Thymus (tissue), 11 donors: ENCODE data around the gene ANGPTL4. TPM values are rescaled to one million over a fixed set of nuclear protein-coding genes. Genes with fewer than 3 reads are reported as not detected.

Experiments used
- DNase-seq, 9 donors: peaks; one replicate each; pipeline ENCODE4 v3.0.0-alpha.2; 2013; ENCODE audit warnings: low spot score in 9 of 9, low read depth in 6 of 9, missing footprints in 1 of 9
- H3K27ac ChIP-seq, 2 donors: one replicate each; pipeline ENCODE4 v1.5.1; 2013; ENCODE audit warnings: control low read depth in 1 of 2, low read depth in 1 of 2, low read length in 1 of 2, mild to moderate bottlenecking in 1 of 2, moderate library complexity in 1 of 2
- H3K27me3 ChIP-seq, 2 donors: one replicate each; pipeline ENCODE4 v1.5.1; 2013; ENCODE audit warnings: low read length in 1 of 2; ENCODE audit not compliant: control insufficient read depth in 2 of 2, insufficient read depth in 1 of 2
- H3K36me3 ChIP-seq, 2 donors: one replicate each; pipeline ENCODE4 v1.5.1; 2013; ENCODE audit warnings: low read length in 1 of 2, mild to moderate bottlenecking in 1 of 2, moderate library complexity in 1 of 2; ENCODE audit not compliant: control insufficient read depth in 2 of 2, insufficient read depth in 2 of 2
- H3K4me1 ChIP-seq, 2 donors: one replicate each; pipeline ENCODE4 v1.5.1; 2013; ENCODE audit warnings: low read length in 2 of 2; ENCODE audit not compliant: control insufficient read depth in 2 of 2, insufficient read depth in 2 of 2
- H3K4me3 ChIP-seq, 2 donors: one replicate each; pipeline ENCODE4 v1.5.1; 2013; ENCODE audit warnings: low read length in 2 of 2, control low read depth in 1 of 2, mild to moderate bottlenecking in 1 of 2
- H3K9me3 ChIP-seq, 2 donors: one replicate each; pipeline ENCODE4 v1.5.1; 2013; ENCODE audit warnings: low read length in 1 of 2, mild to moderate bottlenecking in 1 of 2; ENCODE audit not compliant: control insufficient read depth in 2 of 2, insufficient read depth in 1 of 2
- WGBS: extraction: QIAGEN DNeasy Blood & Tissue Kit; methylation state at CpG from one replicate; pipeline ENCODE4 v1.1.7; 2013; 5-methylcytosine and 5-hydroxymethylcytosine counted together
- polyA plus RNA-seq: library from polyadenylated mRNA; stranded (reverse); fragments of 200-250 nt; gene quantifications from one replicate; pipeline ENCODE4 v1.2.3, GENCODE V29; 2013
- total RNA-seq: library from RNA; stranded (reverse); fragments of 120-200 nt; gene quantifications from one replicate; pipeline ENCODE4 v1.2.4, GENCODE V29; 2013
- donor health status: healthy.

The ANGPTL4 gene
- total and polyA plus RNA-seq, 2 donors, result 0.42 to 14.4 TPM

- peaks cover 3 to 21% of the 10 kb centered on the region in 2 donors for H3K27me3 ChIP-seq
- WGBS, result 82% methylated on average over 4 of the region's 4 CpGs
- H3K36me3 ChIP-seq, result no peaks in the 10 kb centered on the region
- H3K4me3 ChIP-seq, result no peak overlapping the region
- H3K9me3 ChIP-seq, result no peaks in the 10 kb centered on the region
- H3K4me1 ChIP-seq, result peaks cover 0 to 4% of the 10 kb centered on the region in 2 donors
- no peak for DNase-seq
- no peak overlapping the region for H3K27ac ChIP-seq
Measured at GRCh38 chr19:8357007-8357521, 6.9 kb upstream of the ANGPTL4 start.

GRCh38 chr19:8358948-8359347 lies 5.0 kb upstream of the ANGPTL4 start:
- H3K4me1 ChIP-seq, result peaks cover 0 to 16% of the 10 kb centered on the region in 2 donors
- H3K27ac ChIP-seq, result no peak overlapping the region
- 96% methylated on average over 6 of the region's 6 CpGs for WGBS
- H3K4me3 ChIP-seq, result no peak overlapping the region
- peaks cover 9 to 22% of the 10 kb centered on the region in 2 donors for H3K27me3 ChIP-seq
- no peak for DNase-seq
- H3K9me3 ChIP-seq, result peaks cover 0 to 3% of the 10 kb centered on the region in 2 donors
- no peaks in the 10 kb centered on the region for H3K36me3 ChIP-seq

- Histone ChIP-seq H3K27me3 (peaks cover 19 to 35% of the 10 kb centered on the region in 2 donors), H3K27ac (no peak overlapping the region), H3K9me3 (peaks cover 0 to 3% of the 10 kb centered on the region in 2 donors), H3K36me3 (no peaks in the 10 kb centered on the region), H3K4me3 (no peak overlapping the region), H3K4me1 (peaks cover 0 to 16% of the 10 kb centered on the region in 2 donors)
- DNase-seq, result no peak
- 90% methylated on average over 8 of the region's 8 CpGs for WGBS
Measured at GRCh38 chr19:8360196-8360595, 3.8 kb upstream of the ANGPTL4 start.

GRCh38 chr19:8361921-8362793 lies 1.8 kb upstream of the ANGPTL4 start:
- H3K27me3 ChIP-seq, result peaks cover 35 to 53% of the 10 kb centered on the region in 2 donors
- peak overlapping the region; percentile 37 to 42 for H3K27ac ChIP-seq
- peaks cover 0 to 3% of the 10 kb centered on the region in 2 donors for H3K9me3 ChIP-seq
- H3K36me3 ChIP-seq, result no peaks in the 10 kb centered on the region
- peaks cover 3 to 16% of the 10 kb centered on the region in 2 donors for H3K4me1 ChIP-seq
- H3K4me3 ChIP-seq, result no peak overlapping the region
- peak in 1 of 9 donors; percentile 21 for DNase-seq
- WGBS, result 67% methylated on average over 12 of the region's 12 CpGs

- Histone ChIP-seq H3K27ac (no peak overlapping the region), H3K9me3 (peaks cover 0 to 3% of the 10 kb centered on the region in 2 donors), H3K4me3 (no peak overlapping the region), H3K27me3 (peaks cover 35 to 65% of the 10 kb centered on the region in 2 donors), H3K36me3 (no peaks in the 10 kb centered on the region), H3K4me1 (peaks cover 3 to 16% of the 10 kb centered on the region in 2 donors)
- DNase-seq, result no peak
- 97% methylated on average over 11 of the region's 11 CpGs for WGBS
Measured at GRCh38 chr19:8366121-8366581, 2.2 kb downstream of the ANGPTL4 start.

GRCh38 chr19:8366961-8367326 lies 3.0 kb downstream of the ANGPTL4 start:
- H3K9me3 ChIP-seq, result peaks cover 0 to 3% of the 10 kb centered on the region in 2 donors
- DNase-seq, result no peak
- H3K4me1 ChIP-seq, result peaks cover 3 to 13% of the 10 kb centered on the region in 2 donors
- H3K27ac ChIP-seq, result peak overlapping the region in 1 of 2 donors; percentile 11
- H3K27me3 ChIP-seq, result peaks cover 33 to 60% of the 10 kb centered on the region in 2 donors
- peaks cover 0 to 3% of the 10 kb centered on the region in 2 donors for H3K36me3 ChIP-seq
- no peak overlapping the region for H3K4me3 ChIP-seq
- WGBS, result 82% methylated on average over 13 of the region's 13 CpGs

GRCh38 chr19:8367327-8368001 lies 3.5 kb downstream of the ANGPTL4 start:
- Histone ChIP-seq H3K4me1 (peaks cover 3 to 9% of the 10 kb centered on the region in 2 donors), H3K9me3 (peaks cover 0 to 3% of the 10 kb centered on the region in 2 donors), H3K36me3 (peaks cover 0 to 3% of the 10 kb centered on the region in 2 donors), H3K27me3 (peaks cover 31 to 55% of the 10 kb centered on the region in 2 donors), H3K4me3 (no peak overlapping the region), H3K27ac (peak overlapping the region in 1 of 2 donors; percentile 11)
- 28% methylated on average over 23 of the region's 23 CpGs for whole genome bisulfite sequencing
- DNase-seq, result no peak

- Histone ChIP-seq H3K4me3 (no peak overlapping the region), H3K9me3 (no peaks in the 10 kb centered on the region), H3K27me3 (peaks cover 15 to 28% of the 10 kb centered on the region in 2 donors), H3K27ac (no peak overlapping the region), H3K36me3 (peaks cover 0 to 14% of the 10 kb centered on the region in 2 donors), H3K4me1 (peaks cover 0 to 3% of the 10 kb centered on the region in 2 donors)
- WGBS, result 96% methylated on average over 19 of the region's 19 CpGs
- no peak for DNase-seq
Measured at GRCh38 chr19:8370176-8371010, 6.4 kb downstream of the ANGPTL4 start.
